ENCODE data around the gene PMPCA.

DNA sequence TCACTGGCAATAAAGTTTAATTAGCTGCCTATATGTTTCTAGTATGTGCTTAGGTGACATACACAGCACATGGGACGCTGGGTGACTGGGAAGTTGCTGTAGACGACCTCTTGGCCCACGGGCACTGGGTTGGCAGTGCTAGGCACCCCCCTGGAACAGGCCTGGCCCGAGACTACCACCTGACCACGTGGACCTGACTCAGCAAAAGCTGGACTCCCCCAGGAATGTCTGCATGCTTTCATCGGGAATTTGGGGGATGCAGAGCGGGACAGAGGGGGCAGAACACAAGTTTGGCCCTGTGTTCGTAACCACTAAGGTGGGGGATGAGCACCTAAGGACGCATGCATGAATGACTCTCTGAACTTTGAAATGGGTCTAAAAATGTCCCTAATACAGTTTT lies 45.8 kb downstream of the PMPCA start:
- no peak for TF ChIP-seq EZH2 (IDR thresholded peaks at IDR 0.05; ENCODE audit: low read depth, unreplicated experiment)
- TF ChIP-seq, protein P1, sequence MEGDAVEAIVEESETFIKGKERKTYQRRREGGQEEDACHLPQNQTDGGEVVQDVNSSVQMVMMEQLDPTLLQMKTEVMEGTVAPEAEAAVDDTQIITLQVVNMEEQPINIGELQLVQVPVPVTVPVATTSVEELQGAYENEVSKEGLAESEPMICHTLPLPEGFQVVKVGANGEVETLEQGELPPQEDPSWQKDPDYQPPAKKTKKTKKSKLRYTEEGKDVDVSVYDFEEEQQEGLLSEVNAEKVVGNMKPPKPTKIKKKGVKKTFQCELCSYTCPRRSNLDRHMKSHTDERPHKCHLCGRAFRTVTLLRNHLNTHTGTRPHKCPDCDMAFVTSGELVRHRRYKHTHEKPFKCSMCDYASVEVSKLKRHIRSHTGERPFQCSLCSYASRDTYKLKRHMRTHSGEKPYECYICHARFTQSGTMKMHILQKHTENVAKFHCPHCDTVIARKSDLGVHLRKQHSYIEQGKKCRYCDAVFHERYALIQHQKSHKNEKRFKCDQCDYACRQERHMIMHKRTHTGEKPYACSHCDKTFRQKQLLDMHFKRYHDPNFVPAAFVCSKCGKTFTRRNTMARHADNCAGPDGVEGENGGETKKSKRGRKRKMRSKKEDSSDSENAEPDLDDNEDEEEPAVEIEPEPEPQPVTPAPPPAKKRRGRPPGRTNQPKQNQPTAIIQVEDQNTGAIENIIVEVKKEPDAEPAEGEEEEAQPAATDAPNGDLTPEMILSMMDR (conservative IDR thresholded peaks at IDR 0.05; ENCODE audit: low read depth in 2 of 2): no peak
- TF ChIP-seq POLR2AphosphoS5 (IDR thresholded peaks at IDR 0.05; ENCODE audit: low read depth): no peak
- no peak for TF ChIP-seq JUNB (IDR thresholded peaks at IDR 0.05; ENCODE audit: unreplicated experiment)
- TF ChIP-seq, protein P2, sequence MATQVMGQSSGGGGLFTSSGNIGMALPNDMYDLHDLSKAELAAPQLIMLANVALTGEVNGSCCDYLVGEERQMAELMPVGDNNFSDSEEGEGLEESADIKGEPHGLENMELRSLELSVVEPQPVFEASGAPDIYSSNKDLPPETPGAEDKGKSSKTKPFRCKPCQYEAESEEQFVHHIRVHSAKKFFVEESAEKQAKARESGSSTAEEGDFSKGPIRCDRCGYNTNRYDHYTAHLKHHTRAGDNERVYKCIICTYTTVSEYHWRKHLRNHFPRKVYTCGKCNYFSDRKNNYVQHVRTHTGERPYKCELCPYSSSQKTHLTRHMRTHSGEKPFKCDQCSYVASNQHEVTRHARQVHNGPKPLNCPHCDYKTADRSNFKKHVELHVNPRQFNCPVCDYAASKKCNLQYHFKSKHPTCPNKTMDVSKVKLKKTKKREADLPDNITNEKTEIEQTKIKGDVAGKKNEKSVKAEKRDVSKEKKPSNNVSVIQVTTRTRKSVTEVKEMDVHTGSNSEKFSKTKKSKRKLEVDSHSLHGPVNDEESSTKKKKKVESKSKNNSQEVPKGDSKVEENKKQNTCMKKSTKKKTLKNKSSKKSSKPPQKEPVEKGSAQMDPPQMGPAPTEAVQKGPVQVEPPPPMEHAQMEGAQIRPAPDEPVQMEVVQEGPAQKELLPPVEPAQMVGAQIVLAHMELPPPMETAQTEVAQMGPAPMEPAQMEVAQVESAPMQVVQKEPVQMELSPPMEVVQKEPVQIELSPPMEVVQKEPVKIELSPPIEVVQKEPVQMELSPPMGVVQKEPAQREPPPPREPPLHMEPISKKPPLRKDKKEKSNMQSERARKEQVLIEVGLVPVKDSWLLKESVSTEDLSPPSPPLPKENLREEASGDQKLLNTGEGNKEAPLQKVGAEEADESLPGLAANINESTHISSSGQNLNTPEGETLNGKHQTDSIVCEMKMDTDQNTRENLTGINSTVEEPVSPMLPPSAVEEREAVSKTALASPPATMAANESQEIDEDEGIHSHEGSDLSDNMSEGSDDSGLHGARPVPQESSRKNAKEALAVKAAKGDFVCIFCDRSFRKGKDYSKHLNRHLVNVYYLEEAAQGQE (IDR thresholded peaks at IDR 0.05; ENCODE audit: unreplicated experiment): no peak
- no peak for TF ChIP-seq CREB1 (CRISPR knock-in tag; IDR thresholded peaks at IDR 0.05; ENCODE audit: low read depth)
- no peak for TF ChIP-seq ZNF114 (CRISPR knock-in tag; IDR thresholded peaks at IDR 0.05)

Data from GM23338 (cell line).